WTC11 (cell line): ENCODE measurements around the gene TTC28. TPM values are rescaled to one million over a fixed set of nuclear protein-coding genes. Genes with fewer than 3 reads are reported as not detected.

Source experiments
- ATAC-seq: fragments of 200-7000 bp; cut with Tn5 transposase; 2 replicates; pipeline ENCODE4 v1.10.0; 2021; ENCODE audit warnings: mild to moderate bottlenecking, moderate library complexity
- CTCF ChIA-PET: fragments of 300-600 bp; sonication (Branson Sonifier 250); formaldehyde crosslinking; loops from one replicate; lab custom pipeline; 2021; ENCODE audit warnings: antibody characterized with exemption; lab: Charles Lee
- POLR2A ChIA-PET: fragments of 350-600 bp; sonication (Branson Sonifier 250); formaldehyde crosslinking; loops from one replicate; lab custom pipeline; 2021; ENCODE audit warnings: antibody characterized with exemption; lab: Charles Lee
- DNase-seq: peaks from one replicate; pipeline ENCODE4 v3.0.0; 2021; ENCODE audit warnings: low spot score
- H3K27ac Mint-ChIP-seq: 2 replicates; pipeline ENCODE4 v1.8.0; 2021; ENCODE audit warnings: mixed read lengths
- H3K27me3 Mint-ChIP-seq: 2 replicates; pipeline ENCODE4 v1.8.0; 2021; ENCODE audit warnings: low read depth, mild to moderate bottlenecking, moderate library complexity, mixed read lengths
- H3K36me3 Mint-ChIP-seq: 2 replicates; pipeline ENCODE4 v1.8.0; 2021; ENCODE audit warnings: mixed read lengths
- H3K4me1 Mint-ChIP-seq: 2 replicates; pipeline ENCODE4 v1.8.0; 2022; ENCODE audit warnings: mixed read lengths
- H3K4me3 Mint-ChIP-seq: 2 replicates; pipeline ENCODE4 v1.8.0; 2021; ENCODE audit warnings: mild to moderate bottlenecking, moderate library complexity, mixed read lengths
- H3K9me3 Mint-ChIP-seq: 2 replicates; pipeline ENCODE4 v1.8.0; 2021; ENCODE audit warnings: mixed read lengths
- CREM ChIP-seq: sonication (generic); formaldehyde crosslinking; IDR thresholded peaks from 2 replicates; pipeline ENCODE4 v1.8.1; 2022; ENCODE audit warnings: mild to moderate bottlenecking, missing genetic modification reagents, moderate library complexity
- FOXK1 ChIP-seq: sonication (generic); formaldehyde crosslinking; IDR thresholded peaks from 2 replicates; pipeline ENCODE4 v1.8.0; 2022; ENCODE audit warnings: mild to moderate bottlenecking, moderate library complexity, missing genetic modification reagents
- JUN ChIP-seq: sonication (generic); formaldehyde crosslinking; IDR thresholded peaks from 2 replicates; pipeline ENCODE4 v1.8.0; 2023; ENCODE audit warnings: mild to moderate bottlenecking, missing genetic modification reagents
- NFE2L1 ChIP-seq: sonication (generic); formaldehyde crosslinking; IDR thresholded peaks from 2 replicates; pipeline ENCODE4 v1.8.1; 2023; ENCODE audit warnings: missing genetic modification reagents
- PRRX2 ChIP-seq: fragments of 250-450 bp; sonication (Bioruptor Pico); IDR thresholded peaks from 2 replicates; pipeline ENCODE4 v1.8.0; 2021; ENCODE audit warnings: mild to moderate bottlenecking
- SMAD3 ChIP-seq: sonication (generic); formaldehyde crosslinking; IDR thresholded peaks from 2 replicates; pipeline ENCODE4 v1.8.0; 2022; ENCODE audit warnings: missing genetic modification reagents, mild to moderate bottlenecking, borderline replicate concordance
- SOX15 ChIP-seq: fragments of 250-450 bp; sonication (Bioruptor Pico); IDR thresholded peaks from 2 replicates; pipeline ENCODE4 v1.9.0; 2021; ENCODE audit warnings: mild to moderate bottlenecking
- TEAD1 ChIP-seq: sonication (generic); formaldehyde crosslinking; IDR thresholded peaks from 2 replicates; pipeline ENCODE4 v1.8.0; 2022; ENCODE audit warnings: mild to moderate bottlenecking, missing genetic modification reagents
- ZBTB21 ChIP-seq: sonication (generic); formaldehyde crosslinking; IDR thresholded peaks from 2 replicates; pipeline ENCODE4 v1.8.1; 2023; ENCODE audit warnings: mild to moderate bottlenecking, missing genetic modification reagents, borderline replicate concordance
- ZNF671 ChIP-seq: fragments of 250-450 bp; sonication (Bioruptor Pico); IDR thresholded peaks from 2 replicates; pipeline ENCODE4 v1.8.0; 2021; ENCODE audit warnings: mild to moderate bottlenecking
- total RNA-seq: library from RNA; stranded (reverse); gene quantifications from 3 replicates; pipeline ENCODE4 v1.2.3, GENCODE V29; 2021
- TF ChIP-seq, protein P1 (sequence below): sonication (generic); formaldehyde crosslinking; IDR thresholded peaks from 2 replicates; pipeline ENCODE4 v1.8.1; 2023; ENCODE audit warnings: mild to moderate bottlenecking, missing genetic modification reagents, borderline replicate concordance
- TF ChIP-seq, protein P2 (sequence below): sonication (generic); formaldehyde crosslinking; IDR thresholded peaks from 2 replicates; pipeline ENCODE4 v1.8.1; 2023; ENCODE audit warnings: mild to moderate bottlenecking, missing genetic modification reagents
- TF ChIP-seq, protein P3 (sequence below): sonication (generic); formaldehyde crosslinking; IDR thresholded peaks from 2 replicates; pipeline ENCODE4 v1.8.0; 2022; ENCODE audit warnings: mild to moderate bottlenecking, missing genetic modification reagents
- TF ChIP-seq, protein P4 (sequence below): fragments of 250-450 bp; sonication (Bioruptor Pico); IDR thresholded peaks from 2 replicates; pipeline ENCODE4 v1.9.0; 2021; ENCODE audit warnings: mild to moderate bottlenecking
- TF ChIP-seq, protein P5 (sequence below): sonication (generic); formaldehyde crosslinking; conservative IDR thresholded peaks from 2 replicates; pipeline ENCODE4 v1.8.1; 2023; ENCODE audit warnings: mild to moderate bottlenecking, low read depth, missing genetic modification reagents, moderate library complexity
- TF ChIP-seq, protein P6 (sequence below): fragments of 250-450 bp; sonication (Bioruptor Pico); IDR thresholded peaks from 2 replicates; pipeline ENCODE4 v1.9.0; 2021; ENCODE audit warnings: moderate library complexity, mild to moderate bottlenecking, inconsistent platforms, borderline replicate concordance
- TF ChIP-seq, protein P7 (sequence below): sonication (generic); formaldehyde crosslinking; IDR thresholded peaks from 2 replicates; pipeline ENCODE4 v1.8.1; 2022; ENCODE audit warnings: mild to moderate bottlenecking, missing genetic modification reagents, moderate library complexity, borderline replicate concordance

The TTC28 gene
- total RNA-seq, 1 experiment from 2014 or later, result 13.0 TPM

DNA sequence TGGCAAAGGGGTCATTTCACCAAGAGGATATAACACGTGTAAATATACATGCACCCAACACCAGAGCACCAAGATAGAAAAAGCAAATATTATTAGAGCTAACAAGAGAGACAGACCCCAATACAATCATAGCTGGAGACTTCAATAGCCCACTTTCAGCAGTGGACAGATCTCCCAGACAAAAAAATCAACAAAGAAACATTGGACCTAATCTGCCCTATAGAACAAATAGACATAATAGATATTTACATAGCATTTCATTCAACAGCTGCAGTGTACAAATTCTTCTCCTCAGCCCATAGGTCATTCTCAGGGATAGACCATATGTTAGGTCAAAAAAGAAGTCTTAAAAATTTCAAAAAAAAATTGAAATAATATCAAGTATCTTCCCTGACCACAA lies 312.8 kb downstream of the TTC28 start (continued):
- TF ChIP-seq ZNF671 (CRISPR knock-in tag) (no peak), FOXK1 (CRISPR knock-in tag) (no peak), SMAD3 (CRISPR knock-in tag) (no peak), ZBTB21 (CRISPR knock-in tag) (no peak)
- TF ChIP-seq, protein P1, sequence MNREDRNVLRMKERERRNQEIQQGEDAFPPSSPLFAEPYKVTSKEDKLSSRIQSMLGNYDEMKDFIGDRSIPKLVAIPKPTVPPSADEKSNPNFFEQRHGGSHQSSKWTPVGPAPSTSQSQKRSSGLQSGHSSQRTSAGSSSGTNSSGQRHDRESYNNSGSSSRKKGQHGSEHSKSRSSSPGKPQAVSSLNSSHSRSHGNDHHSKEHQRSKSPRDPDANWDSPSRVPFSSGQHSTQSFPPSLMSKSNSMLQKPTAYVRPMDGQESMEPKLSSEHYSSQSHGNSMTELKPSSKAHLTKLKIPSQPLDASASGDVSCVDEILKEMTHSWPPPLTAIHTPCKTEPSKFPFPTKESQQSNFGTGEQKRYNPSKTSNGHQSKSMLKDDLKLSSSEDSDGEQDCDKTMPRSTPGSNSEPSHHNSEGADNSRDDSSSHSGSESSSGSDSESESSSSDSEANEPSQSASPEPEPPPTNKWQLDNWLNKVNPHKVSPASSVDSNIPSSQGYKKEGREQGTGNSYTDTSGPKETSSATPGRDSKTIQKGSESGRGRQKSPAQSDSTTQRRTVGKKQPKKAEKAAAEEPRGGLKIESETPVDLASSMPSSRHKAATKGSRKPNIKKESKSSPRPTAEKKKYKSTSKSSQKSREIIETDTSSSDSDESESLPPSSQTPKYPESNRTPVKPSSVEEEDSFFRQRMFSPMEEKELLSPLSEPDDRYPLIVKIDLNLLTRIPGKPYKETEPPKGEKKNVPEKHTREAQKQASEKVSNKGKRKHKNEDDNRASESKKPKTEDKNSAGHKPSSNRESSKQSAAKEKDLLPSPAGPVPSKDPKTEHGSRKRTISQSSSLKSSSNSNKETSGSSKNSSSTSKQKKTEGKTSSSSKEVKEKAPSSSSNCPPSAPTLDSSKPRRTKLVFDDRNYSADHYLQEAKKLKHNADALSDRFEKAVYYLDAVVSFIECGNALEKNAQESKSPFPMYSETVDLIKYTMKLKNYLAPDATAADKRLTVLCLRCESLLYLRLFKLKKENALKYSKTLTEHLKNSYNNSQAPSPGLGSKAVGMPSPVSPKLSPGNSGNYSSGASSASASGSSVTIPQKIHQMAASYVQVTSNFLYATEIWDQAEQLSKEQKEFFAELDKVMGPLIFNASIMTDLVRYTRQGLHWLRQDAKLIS (CRISPR knock-in tag), result no peak
- TF ChIP-seq, protein P2, sequence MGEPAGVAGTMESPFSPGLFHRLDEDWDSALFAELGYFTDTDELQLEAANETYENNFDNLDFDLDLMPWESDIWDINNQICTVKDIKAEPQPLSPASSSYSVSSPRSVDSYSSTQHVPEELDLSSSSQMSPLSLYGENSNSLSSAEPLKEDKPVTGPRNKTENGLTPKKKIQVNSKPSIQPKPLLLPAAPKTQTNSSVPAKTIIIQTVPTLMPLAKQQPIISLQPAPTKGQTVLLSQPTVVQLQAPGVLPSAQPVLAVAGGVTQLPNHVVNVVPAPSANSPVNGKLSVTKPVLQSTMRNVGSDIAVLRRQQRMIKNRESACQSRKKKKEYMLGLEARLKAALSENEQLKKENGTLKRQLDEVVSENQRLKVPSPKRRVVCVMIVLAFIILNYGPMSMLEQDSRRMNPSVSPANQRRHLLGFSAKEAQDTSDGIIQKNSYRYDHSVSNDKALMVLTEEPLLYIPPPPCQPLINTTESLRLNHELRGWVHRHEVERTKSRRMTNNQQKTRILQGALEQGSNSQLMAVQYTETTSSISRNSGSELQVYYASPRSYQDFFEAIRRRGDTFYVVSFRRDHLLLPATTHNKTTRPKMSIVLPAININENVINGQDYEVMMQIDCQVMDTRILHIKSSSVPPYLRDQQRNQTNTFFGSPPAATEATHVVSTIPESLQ (CRISPR knock-in tag), result no peak
- TF ChIP-seq, protein P3, sequence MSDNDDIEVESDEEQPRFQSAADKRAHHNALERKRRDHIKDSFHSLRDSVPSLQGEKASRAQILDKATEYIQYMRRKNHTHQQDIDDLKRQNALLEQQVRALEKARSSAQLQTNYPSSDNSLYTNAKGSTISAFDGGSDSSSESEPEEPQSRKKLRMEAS (CRISPR knock-in tag), result no peak

DNA sequence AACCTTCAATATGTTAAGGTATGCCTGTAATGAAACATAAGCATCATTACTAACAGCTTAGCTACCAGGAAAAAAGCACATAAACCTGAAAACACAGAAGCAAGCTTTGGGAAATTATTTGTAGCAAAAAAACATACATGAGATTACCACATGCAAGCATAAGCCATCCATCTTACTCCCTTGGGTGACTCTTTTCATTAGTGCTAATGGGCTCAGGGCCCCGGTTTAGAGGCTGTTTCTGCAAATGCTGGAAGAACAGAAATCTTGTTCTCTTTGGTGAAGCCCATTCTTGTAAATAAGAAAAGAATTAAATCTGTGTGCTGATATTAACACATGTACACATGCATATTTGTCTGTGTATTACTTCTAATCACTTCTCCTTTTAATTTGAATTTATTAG lies 314.3 kb downstream of the TTC28 start:
- Mint-ChIP-seq H3K9me3 (peaks cover 43% of the 10 kb centered on the region), H3K4me3 (no peak overlapping the region), H3K36me3 (peaks cover 30% of the 10 kb centered on the region), H3K27me3 (peaks cover 3% of the 10 kb centered on the region; the same call in 1 of the 2 replicates), H3K4me1 (no peaks in the 10 kb centered on the region), H3K27ac (no peak overlapping the region)
- ChIA-PET CTCF (no interaction called here), POLR2A (no interaction called here)
- ATAC-seq (no peak), DNase-seq (no peak)
- TF ChIP-seq PRRX2, result no peak
- TF ChIP-seq, protein P4, sequence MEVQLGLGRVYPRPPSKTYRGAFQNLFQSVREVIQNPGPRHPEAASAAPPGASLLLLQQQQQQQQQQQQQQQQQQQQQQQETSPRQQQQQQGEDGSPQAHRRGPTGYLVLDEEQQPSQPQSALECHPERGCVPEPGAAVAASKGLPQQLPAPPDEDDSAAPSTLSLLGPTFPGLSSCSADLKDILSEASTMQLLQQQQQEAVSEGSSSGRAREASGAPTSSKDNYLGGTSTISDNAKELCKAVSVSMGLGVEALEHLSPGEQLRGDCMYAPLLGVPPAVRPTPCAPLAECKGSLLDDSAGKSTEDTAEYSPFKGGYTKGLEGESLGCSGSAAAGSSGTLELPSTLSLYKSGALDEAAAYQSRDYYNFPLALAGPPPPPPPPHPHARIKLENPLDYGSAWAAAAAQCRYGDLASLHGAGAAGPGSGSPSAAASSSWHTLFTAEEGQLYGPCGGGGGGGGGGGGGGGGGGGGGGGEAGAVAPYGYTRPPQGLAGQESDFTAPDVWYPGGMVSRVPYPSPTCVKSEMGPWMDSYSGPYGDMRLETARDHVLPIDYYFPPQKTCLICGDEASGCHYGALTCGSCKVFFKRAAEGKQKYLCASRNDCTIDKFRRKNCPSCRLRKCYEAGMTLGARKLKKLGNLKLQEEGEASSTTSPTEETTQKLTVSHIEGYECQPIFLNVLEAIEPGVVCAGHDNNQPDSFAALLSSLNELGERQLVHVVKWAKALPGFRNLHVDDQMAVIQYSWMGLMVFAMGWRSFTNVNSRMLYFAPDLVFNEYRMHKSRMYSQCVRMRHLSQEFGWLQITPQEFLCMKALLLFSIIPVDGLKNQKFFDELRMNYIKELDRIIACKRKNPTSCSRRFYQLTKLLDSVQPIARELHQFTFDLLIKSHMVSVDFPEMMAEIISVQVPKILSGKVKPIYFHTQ (CRISPR knock-in tag), result no peak
- no peak for TF ChIP-seq JUN (CRISPR knock-in tag)
- TF ChIP-seq NFE2L1 (CRISPR knock-in tag), result no peak
- no peak for TF ChIP-seq SOX15 (CRISPR knock-in tag)
- no peak for TF ChIP-seq CREM (CRISPR knock-in tag)
- TF ChIP-seq, protein P5, sequence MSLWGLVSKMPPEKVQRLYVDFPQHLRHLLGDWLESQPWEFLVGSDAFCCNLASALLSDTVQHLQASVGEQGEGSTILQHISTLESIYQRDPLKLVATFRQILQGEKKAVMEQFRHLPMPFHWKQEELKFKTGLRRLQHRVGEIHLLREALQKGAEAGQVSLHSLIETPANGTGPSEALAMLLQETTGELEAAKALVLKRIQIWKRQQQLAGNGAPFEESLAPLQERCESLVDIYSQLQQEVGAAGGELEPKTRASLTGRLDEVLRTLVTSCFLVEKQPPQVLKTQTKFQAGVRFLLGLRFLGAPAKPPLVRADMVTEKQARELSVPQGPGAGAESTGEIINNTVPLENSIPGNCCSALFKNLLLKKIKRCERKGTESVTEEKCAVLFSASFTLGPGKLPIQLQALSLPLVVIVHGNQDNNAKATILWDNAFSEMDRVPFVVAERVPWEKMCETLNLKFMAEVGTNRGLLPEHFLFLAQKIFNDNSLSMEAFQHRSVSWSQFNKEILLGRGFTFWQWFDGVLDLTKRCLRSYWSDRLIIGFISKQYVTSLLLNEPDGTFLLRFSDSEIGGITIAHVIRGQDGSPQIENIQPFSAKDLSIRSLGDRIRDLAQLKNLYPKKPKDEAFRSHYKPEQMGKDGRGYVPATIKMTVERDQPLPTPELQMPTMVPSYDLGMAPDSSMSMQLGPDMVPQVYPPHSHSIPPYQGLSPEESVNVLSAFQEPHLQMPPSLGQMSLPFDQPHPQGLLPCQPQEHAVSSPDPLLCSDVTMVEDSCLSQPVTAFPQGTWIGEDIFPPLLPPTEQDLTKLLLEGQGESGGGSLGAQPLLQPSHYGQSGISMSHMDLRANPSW (CRISPR knock-in tag), result no peak
- TF ChIP-seq, protein P1 (CRISPR knock-in tag), result no peak
- TF ChIP-seq, protein P6, sequence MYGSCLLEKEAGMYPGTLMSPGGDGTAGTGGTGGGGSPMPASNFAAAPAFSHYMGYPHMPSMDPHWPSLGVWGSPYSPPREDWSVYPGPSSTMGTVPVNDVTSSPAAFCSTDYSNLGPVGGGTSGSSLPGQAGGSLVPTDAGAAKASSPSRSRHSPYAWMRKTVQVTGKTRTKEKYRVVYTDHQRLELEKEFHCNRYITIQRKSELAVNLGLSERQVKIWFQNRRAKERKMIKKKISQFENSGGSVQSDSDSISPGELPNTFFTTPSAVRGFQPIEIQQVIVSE (CRISPR knock-in tag), result no peak
- TF ChIP-seq, protein P7, sequence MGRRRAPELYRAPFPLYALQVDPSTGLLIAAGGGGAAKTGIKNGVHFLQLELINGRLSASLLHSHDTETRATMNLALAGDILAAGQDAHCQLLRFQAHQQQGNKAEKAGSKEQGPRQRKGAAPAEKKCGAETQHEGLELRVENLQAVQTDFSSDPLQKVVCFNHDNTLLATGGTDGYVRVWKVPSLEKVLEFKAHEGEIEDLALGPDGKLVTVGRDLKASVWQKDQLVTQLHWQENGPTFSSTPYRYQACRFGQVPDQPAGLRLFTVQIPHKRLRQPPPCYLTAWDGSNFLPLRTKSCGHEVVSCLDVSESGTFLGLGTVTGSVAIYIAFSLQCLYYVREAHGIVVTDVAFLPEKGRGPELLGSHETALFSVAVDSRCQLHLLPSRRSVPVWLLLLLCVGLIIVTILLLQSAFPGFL (CRISPR knock-in tag), result no peak
- no peak for TF ChIP-seq TEAD1
